SK-N-SH (cell line): Measurements from ENCODE around the gene CDH4. TPM values are rescaled to one million over a fixed set of nuclear protein-coding genes. Genes with fewer than 3 reads are reported as not detected.

Experiments used
- CTCF ChIA-PET: fragments of 300-600, 350-600 bp; formaldehyde crosslinking; extraction: SDS; loops from one replicate; lab custom pipeline; 2021; lab: Yijun Ruan, JAX
- POLR2A ChIA-PET: fragments of 350-600 bp; sonication (Branson Sonifier 250); formaldehyde crosslinking; extraction: SDS; loops from one replicate; lab custom pipeline; 2020; ENCODE audit warnings: antibody characterized with exemption, inconsistent platforms; lab: Yijun Ruan, JAX
- DNase-seq: peaks from one replicate; pipeline ENCODE4 v3.0.0; 2012
- H2AFZ ChIP-seq: fragments of 200-600 bp; sonication (generic); 2 replicates; pipeline ENCODE4 v1.8.1; 2016; ENCODE audit warnings: antibody characterized with exemption, mild to moderate bottlenecking, low read depth
- H3F3A ChIP-seq: fragments of 200-600 bp; sonication (generic); replicated peaks from 2 replicates; pipeline ENCODE3; 2016; ENCODE audit warnings: antibody characterized with exemption, mild to moderate bottlenecking; ENCODE audit not compliant: insufficient read depth
- H3K27ac ChIP-seq, 2 experiments: fragments of 200-500 bp in 1 of 2; fragments of 200-600 bp in 1 of 2; sonication (Bioruptor generic) in 1 of 2; sonication (generic), shearing (Covaris generic) in 1 of 2; 2 replicates each; pipeline versions ENCODE4 v1.5.1 to v1.6.1; 2014 to 2016; ENCODE audit warnings: low read depth in 2 of 2, inconsistent platforms in 1 of 2, low read length in 1 of 2, mild to moderate bottlenecking in 1 of 2, mixed read lengths in 1 of 2
- H3K27me3 ChIP-seq: fragments of 200-600 bp; sonication (generic), shearing (Covaris generic); 2 replicates; pipeline ENCODE4 v1.6.1; 2016; ENCODE audit warnings: mixed run types; ENCODE audit not compliant: insufficient read depth
- H3K36me3 ChIP-seq, 2 experiments: fragments of 200-500 bp in 1 of 2; fragments of 200-600 bp in 1 of 2; sonication (Bioruptor generic) in 1 of 2; sonication (generic) in 1 of 2; replicated peaks in 1 of 2; 2 replicates each; pipeline versions ENCODE3 to v1.5.1; 2014 to 2016; ENCODE audit warnings: low read length in 1 of 2, mild to moderate bottlenecking in 1 of 2; ENCODE audit not compliant: insufficient read depth in 2 of 2, control insufficient read depth in 1 of 2
- H3K4me1 ChIP-seq, 2 experiments: fragments of 200-500 bp in 1 of 2; fragments of 200-600 bp in 1 of 2; sonication (Bioruptor generic) in 1 of 2; sonication (generic), shearing (Covaris generic) in 1 of 2; 2 replicates each; pipeline versions ENCODE4 v1.5.1 to v1.6.1; 2014 to 2016; ENCODE audit warnings: low read depth in 1 of 2, low read length in 1 of 2, mixed run types in 1 of 2; ENCODE audit not compliant: insufficient read depth in 2 of 2, control insufficient read depth in 1 of 2
- H3K4me2 ChIP-seq: fragments of 200-600 bp; sonication (generic), shearing (Covaris generic); 2 replicates; pipeline ENCODE4 v1.6.1; 2017; ENCODE audit warnings: mixed run types
- H3K4me3 ChIP-seq, 2 experiments: fragments of 200-500 bp in 1 of 2; fragments of 200-600 bp in 1 of 2; sonication (Bioruptor generic) in 1 of 2; sonication (generic), shearing (Covaris generic) in 1 of 2; 2 replicates each; pipeline versions ENCODE4 v1.5.1 to v1.8.1; 2014 to 2016; ENCODE audit warnings: low read depth in 2 of 2, inconsistent platforms in 1 of 2, low read length in 1 of 2, mild to moderate bottlenecking in 1 of 2, mixed read lengths in 1 of 2, moderate library complexity in 1 of 2
- H3K79me2 ChIP-seq: fragments of 200-600 bp; sonication (generic); 2 replicates; pipeline ENCODE4 v1.8.1; 2017; ENCODE audit warnings: mild to moderate bottlenecking; ENCODE audit not compliant: insufficient read depth
- H3K9ac ChIP-seq: fragments of 200-600 bp; sonication (generic); 2 replicates; pipeline ENCODE4 v1.6.1; 2017; ENCODE audit warnings: mixed run types
- H3K9me2 ChIP-seq: fragments of 200-600 bp; sonication (generic); 2 replicates; pipeline ENCODE4 v1.6.1; 2017; ENCODE audit warnings: mixed run types
- H3K9me3 ChIP-seq: fragments of 200-600 bp; sonication (generic); 2 replicates; pipeline ENCODE4 v1.6.1; 2017; ENCODE audit warnings: mixed run types, mild to moderate bottlenecking, moderate library complexity
- H4K20me1 ChIP-seq: fragments of 200-600 bp; sonication (generic); 2 replicates; pipeline ENCODE4 v1.6.1; 2017; ENCODE audit warnings: mild to moderate bottlenecking, mixed run types; ENCODE audit not compliant: insufficient read depth
- CHD2 ChIP-seq: fragments of 150-350 bp; IDR thresholded peaks from 2 replicates; pipeline ENCODE4 v1.6.1; 2018; ENCODE audit warnings: low read length; ENCODE audit not compliant: partially characterized antibody
- CTCF ChIP-seq: fragments of 200-600 bp; sonication (generic); IDR thresholded peaks from 2 replicates; pipeline ENCODE4 v1.6.1; 2017; ENCODE audit warnings: antibody characterized with exemption, mild to moderate bottlenecking, moderate library complexity
- EZH2phosphoT487 ChIP-seq: fragments of 200-600 bp; sonication (generic); IDR thresholded peaks from 2 replicates; pipeline ENCODE4 v1.6.1; 2017; ENCODE audit warnings: low read depth, mixed run types, mild to moderate bottlenecking, antibody characterized with exemption, moderate library complexity, borderline replicate concordance
- FOSL2 ChIP-seq: IDR thresholded peaks from 2 replicates; pipeline ENCODE4 v1.4.0; 2012; ENCODE audit warnings: low read depth, mild to moderate bottlenecking, moderate library complexity, borderline replicate concordance
- MEF2A ChIP-seq: IDR thresholded peaks from 2 replicates; pipeline ENCODE4 v1.4.0; 2012; ENCODE audit warnings: low read depth, borderline replicate concordance
- MXI1 ChIP-seq: IDR thresholded peaks from 2 replicates; pipeline ENCODE4 v1.6.1; 2012; ENCODE audit warnings: mild to moderate bottlenecking, low read depth, low read length, improper control_type of control experiment
- NFIC ChIP-seq: IDR thresholded peaks from 2 replicates; pipeline ENCODE4 v1.4.0; 2012; ENCODE audit warnings: borderline replicate concordance
- RCOR1 ChIP-seq: fragments of 150-350 bp; IDR thresholded peaks from 2 replicates; pipeline ENCODE4 v1.6.1; 2017; ENCODE audit warnings: antibody characterized with exemption, low read length
- RXRA ChIP-seq: IDR thresholded peaks from 2 replicates; pipeline ENCODE4 v1.4.0; 2012; ENCODE audit warnings: low read depth, mild to moderate bottlenecking, borderline replicate concordance
- SIN3A ChIP-seq: IDR thresholded peaks from 2 replicates; pipeline ENCODE4 v1.6.1; 2012; ENCODE audit warnings: low read depth, mild to moderate bottlenecking, low read length, moderate library complexity, borderline replicate concordance
- TAF1 ChIP-seq: IDR thresholded peaks from 2 replicates; pipeline ENCODE4 v1.6.1; 2012; ENCODE audit warnings: low read depth, mild to moderate bottlenecking, low read length, moderate library complexity, borderline replicate concordance
- TCF12 ChIP-seq: IDR thresholded peaks from 2 replicates; pipeline ENCODE4 v1.4.0; 2012
- TEAD4 ChIP-seq: IDR thresholded peaks from 2 replicates; pipeline ENCODE4 v1.4.0; 2012; ENCODE audit warnings: mild to moderate bottlenecking, borderline replicate concordance; ENCODE audit not compliant: insufficient read depth
- YY1 ChIP-seq: IDR thresholded peaks from 2 replicates; pipeline ENCODE4 v1.4.0; 2012; ENCODE audit warnings: low read depth, mild to moderate bottlenecking
- WGBS: methylation state at CpG from one replicate; pipeline ENCODE4 v1.1.6; 2017; ENCODE audit warnings: low lambda C conversion rate; 5-methylcytosine and 5-hydroxymethylcytosine counted together
- polyA plus RNA-seq, 3 experiments: library from polyadenylated mRNA; depleted of rRNA; stranded (reverse); fragments of >200 nt; gene quantifications; 2 replicates each; pipeline ENCODE4 v1.2.3, GENCODE V29; 2012
- TF ChIP-seq, protein P1 (sequence below): fragments of 150-350 bp; IDR thresholded peaks from 2 replicates; pipeline ENCODE4 v1.6.1; 2016; ENCODE audit warnings: mild to moderate bottlenecking, low read depth, low read length
- TF ChIP-seq, protein P2 (sequence below): fragments of 150-350 bp; IDR thresholded peaks from 2 replicates; pipeline ENCODE4 v1.6.1; 2017; ENCODE audit warnings: antibody characterized with exemption, low read length, low read depth, borderline replicate concordance
- TF ChIP-seq, protein P3 (sequence below): IDR thresholded peaks from 2 replicates; pipeline ENCODE4 v1.6.1; 2012; ENCODE audit warnings: mild to moderate bottlenecking, low read depth, low read length, moderate library complexity
- TF ChIP-seq, protein P4 (sequence below): IDR thresholded peaks from 2 replicates; pipeline ENCODE4 v1.4.0; 2012; ENCODE audit warnings: low read depth

CDH4 gene
- polyA plus RNA-seq, 1 of the 3 experiments (the other 2 are of a cell fraction): not detected

DNA sequence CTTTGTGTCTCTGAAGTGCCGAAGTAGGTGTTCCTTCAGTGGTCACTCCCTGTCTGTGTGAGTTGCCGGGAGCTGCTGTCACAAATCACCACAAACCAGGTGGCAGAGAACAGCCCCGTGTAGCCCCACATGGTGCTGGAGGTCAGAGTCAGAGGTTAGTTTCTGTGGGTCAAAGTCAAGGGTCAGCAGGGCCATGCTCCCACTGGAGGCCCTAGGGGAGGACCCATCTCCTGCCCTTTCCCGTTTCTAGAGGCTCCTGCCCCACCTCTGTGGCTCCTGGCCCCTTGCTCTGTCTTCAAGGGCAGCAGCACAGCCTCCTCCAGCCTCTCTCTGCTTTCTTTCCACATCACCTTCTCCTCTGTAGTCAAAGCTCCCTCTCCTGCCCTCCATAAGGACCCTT, 549.4 kb downstream of the CDH4 start:
- Histone ChIP-seq H3K27ac (no peak overlapping the region), H3K9me3 (no peaks in the 10 kb centered on the region), H3F3A (no peaks in the 10 kb centered on the region), H3K4me3 (no peak overlapping the region), H3K4me1 (no peaks in the 10 kb centered on the region), H3K27me3 (no peaks in the 10 kb centered on the region), H2AFZ (no peak overlapping the region), H3K4me2 (no peak overlapping the region), H3K9me2 (no peaks in the 10 kb centered on the region), H3K9ac (no peak overlapping the region), H3K79me2 (no peaks in the 10 kb centered on the region), H4K20me1 (no peaks in the 10 kb centered on the region), H3K36me3 (no peaks in the 10 kb centered on the region)
- whole genome bisulfite sequencing: 25% methylated on average over 1 of the region's 4 CpGs
- ChIA-PET CTCF (interaction anchor here (0.8 kb wide), 1 partner anchor 86 kb away, joined by 3 read pairs; no protein-coding TSS in a partner anchor), POLR2A (no interaction called here)
- DNase-seq: no peak
- TF ChIP-seq NFIC: no peak
- no peak for TF ChIP-seq SIN3A
- TF ChIP-seq CHD2: no peak
- no peak for TF ChIP-seq MXI1
- TF ChIP-seq, protein P1, sequence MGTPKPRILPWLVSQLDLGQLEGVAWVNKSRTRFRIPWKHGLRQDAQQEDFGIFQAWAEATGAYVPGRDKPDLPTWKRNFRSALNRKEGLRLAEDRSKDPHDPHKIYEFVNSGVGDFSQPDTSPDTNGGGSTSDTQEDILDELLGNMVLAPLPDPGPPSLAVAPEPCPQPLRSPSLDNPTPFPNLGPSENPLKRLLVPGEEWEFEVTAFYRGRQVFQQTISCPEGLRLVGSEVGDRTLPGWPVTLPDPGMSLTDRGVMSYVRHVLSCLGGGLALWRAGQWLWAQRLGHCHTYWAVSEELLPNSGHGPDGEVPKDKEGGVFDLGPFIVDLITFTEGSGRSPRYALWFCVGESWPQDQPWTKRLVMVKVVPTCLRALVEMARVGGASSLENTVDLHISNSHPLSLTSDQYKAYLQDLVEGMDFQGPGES: no peak
- no peak for TF ChIP-seq YY1
- no peak for TF ChIP-seq CTCF
- no peak for TF ChIP-seq MEF2A
- TF ChIP-seq TEAD4: no peak
- TF ChIP-seq TCF12: no peak

DNA sequence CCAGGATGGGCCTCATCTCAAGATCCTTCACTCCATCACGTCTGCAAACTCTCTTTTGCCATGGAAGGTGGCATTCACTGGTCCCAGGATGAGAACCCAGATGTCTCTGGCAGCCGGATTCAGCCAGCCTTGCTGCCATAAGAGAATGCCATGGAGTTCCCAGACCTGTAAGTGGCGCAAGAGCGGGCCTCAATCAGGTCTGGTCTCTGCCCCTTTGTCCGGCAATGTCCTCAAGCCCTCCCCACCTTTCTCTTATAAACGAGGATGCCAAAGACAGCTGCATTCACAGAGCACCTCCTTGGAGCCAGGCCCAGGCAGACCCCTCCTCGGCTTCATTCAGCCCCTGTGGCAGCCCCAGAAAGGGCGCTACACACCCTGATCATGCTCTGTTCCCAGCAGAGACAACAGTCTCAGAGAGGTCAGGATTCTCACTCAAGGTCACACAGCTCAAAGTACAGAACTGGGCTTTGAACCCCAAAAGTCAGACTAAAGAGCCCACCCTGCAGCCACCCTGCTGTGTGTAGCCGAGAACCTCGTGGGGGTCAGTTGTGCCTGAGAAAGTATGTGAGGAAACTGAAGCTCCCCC, 549.9 kb downstream of the CDH4 start:
- CTCF ChIA-PET: interaction anchor here (0.8 kb wide), 1 partner anchor 85 kb away, joined by 3 read pairs; no protein-coding TSS in a partner anchor
- Histone ChIP-seq H3K36me3 (no peaks in the 10 kb centered on the region), H3K79me2 (no peaks in the 10 kb centered on the region), H3K27me3 (no peaks in the 10 kb centered on the region), H2AFZ (no peak overlapping the region), H3F3A (no peaks in the 10 kb centered on the region), H3K9ac (no peak overlapping the region), H3K9me3 (no peaks in the 10 kb centered on the region), H3K27ac (no peak overlapping the region), H3K4me1 (no peaks in the 10 kb centered on the region), H3K4me2 (no peak overlapping the region), H3K9me2 (no peaks in the 10 kb centered on the region), H4K20me1 (no peaks in the 10 kb centered on the region), H3K4me3 (no peak overlapping the region)
- POLR2A ChIA-PET: no interaction called here
- DNase-seq: no peak
- 32% methylated on average over 6 of the region's 10 CpGs for WGBS
- TF ChIP-seq RXRA (no peak), MEF2A (no peak), YY1 (no peak), TCF12 (no peak), EZH2phosphoT487 (no peak), TAF1 (no peak), RCOR1 (no peak), FOSL2 (no peak)
- TF ChIP-seq, protein P2, sequence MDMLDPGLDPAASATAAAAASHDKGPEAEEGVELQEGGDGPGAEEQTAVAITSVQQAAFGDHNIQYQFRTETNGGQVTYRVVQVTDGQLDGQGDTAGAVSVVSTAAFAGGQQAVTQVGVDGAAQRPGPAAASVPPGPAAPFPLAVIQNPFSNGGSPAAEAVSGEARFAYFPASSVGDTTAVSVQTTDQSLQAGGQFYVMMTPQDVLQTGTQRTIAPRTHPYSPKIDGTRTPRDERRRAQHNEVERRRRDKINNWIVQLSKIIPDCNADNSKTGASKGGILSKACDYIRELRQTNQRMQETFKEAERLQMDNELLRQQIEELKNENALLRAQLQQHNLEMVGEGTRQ: no peak
- TF ChIP-seq, protein P3, sequence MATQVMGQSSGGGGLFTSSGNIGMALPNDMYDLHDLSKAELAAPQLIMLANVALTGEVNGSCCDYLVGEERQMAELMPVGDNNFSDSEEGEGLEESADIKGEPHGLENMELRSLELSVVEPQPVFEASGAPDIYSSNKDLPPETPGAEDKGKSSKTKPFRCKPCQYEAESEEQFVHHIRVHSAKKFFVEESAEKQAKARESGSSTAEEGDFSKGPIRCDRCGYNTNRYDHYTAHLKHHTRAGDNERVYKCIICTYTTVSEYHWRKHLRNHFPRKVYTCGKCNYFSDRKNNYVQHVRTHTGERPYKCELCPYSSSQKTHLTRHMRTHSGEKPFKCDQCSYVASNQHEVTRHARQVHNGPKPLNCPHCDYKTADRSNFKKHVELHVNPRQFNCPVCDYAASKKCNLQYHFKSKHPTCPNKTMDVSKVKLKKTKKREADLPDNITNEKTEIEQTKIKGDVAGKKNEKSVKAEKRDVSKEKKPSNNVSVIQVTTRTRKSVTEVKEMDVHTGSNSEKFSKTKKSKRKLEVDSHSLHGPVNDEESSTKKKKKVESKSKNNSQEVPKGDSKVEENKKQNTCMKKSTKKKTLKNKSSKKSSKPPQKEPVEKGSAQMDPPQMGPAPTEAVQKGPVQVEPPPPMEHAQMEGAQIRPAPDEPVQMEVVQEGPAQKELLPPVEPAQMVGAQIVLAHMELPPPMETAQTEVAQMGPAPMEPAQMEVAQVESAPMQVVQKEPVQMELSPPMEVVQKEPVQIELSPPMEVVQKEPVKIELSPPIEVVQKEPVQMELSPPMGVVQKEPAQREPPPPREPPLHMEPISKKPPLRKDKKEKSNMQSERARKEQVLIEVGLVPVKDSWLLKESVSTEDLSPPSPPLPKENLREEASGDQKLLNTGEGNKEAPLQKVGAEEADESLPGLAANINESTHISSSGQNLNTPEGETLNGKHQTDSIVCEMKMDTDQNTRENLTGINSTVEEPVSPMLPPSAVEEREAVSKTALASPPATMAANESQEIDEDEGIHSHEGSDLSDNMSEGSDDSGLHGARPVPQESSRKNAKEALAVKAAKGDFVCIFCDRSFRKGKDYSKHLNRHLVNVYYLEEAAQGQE: no peak
- TF ChIP-seq, protein P4, sequence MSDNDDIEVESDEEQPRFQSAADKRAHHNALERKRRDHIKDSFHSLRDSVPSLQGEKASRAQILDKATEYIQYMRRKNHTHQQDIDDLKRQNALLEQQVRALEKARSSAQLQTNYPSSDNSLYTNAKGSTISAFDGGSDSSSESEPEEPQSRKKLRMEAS: no peak
- TF ChIP-seq, protein P1: no peak
